GM06990 (cell line): ENCODE results near the gene ARHGAP35.
"Not testable (repeated sequence)": the region's sequence is repeated elsewhere in the genome, so short reads cannot be mapped to it uniquely, and the experiment has no call there.

ENCODE experiments used
- DNase-seq: peaks from one replicate; pipeline ENCODE4 v3.0.0-alpha.2; 2011; ENCODE audit not compliant: insufficient read length; ENCODE audit errors: extremely low read depth
- H3K27me3 ChIP-seq: replicated peaks from 2 replicates; pipeline ENCODE4 v1.6.0; 2011; ENCODE audit warnings: low read length; ENCODE audit not compliant: control insufficient read depth, insufficient read depth
- H3K36me3 ChIP-seq: 2 replicates; pipeline ENCODE4 v1.5.1; 2011; ENCODE audit warnings: low read length; ENCODE audit not compliant: control insufficient read depth, insufficient read depth
- H3K4me3 ChIP-seq: replicated peaks from 2 replicates; pipeline ENCODE4 v1.5.1; 2011; ENCODE audit warnings: low read depth, mild to moderate bottlenecking, control low read depth, low read length
- CTCF ChIP-seq: IDR thresholded peaks from 2 replicates; pipeline ENCODE4 v1.5.1; 2011; ENCODE audit warnings: low read length, control low read depth, mild to moderate bottlenecking, inconsistent platforms; ENCODE audit not compliant: insufficient read depth, poor library complexity, severe bottlenecking

The ARHGAP35 gene

GRCh38 chr19:46847528-46847927 is 13.3 kb upstream of the ARHGAP35 start:
- peaks cover 5% of the 10 kb centered on the region for H3K36me3 ChIP-seq
- no peak for DNase-seq
- TF ChIP-seq CTCF: no peak
- no peak overlapping the region for H3K4me3 ChIP-seq
- no peaks in the 10 kb centered on the region for H3K27me3 ChIP-seq

- TF ChIP-seq CTCF: no peak
- no peaks in the 10 kb centered on the region for H3K27me3 ChIP-seq
- DNase-seq: no peak
- H3K36me3 ChIP-seq: no peaks in the 10 kb centered on the region
- H3K4me3 ChIP-seq: no peak overlapping the region
Observed at GRCh38 chr19:46848389-46848788, 12.4 kb upstream of the ARHGAP35 start.

- TF ChIP-seq CTCF: no peak
- no peaks in the 10 kb centered on the region for H3K27me3 ChIP-seq
- no peaks in the 10 kb centered on the region for H3K36me3 ChIP-seq
- peak overlapping the region; percentile 99 for H3K4me3 ChIP-seq
- no peak for DNase-seq
Observed at GRCh38 chr19:46849610-46850009, 11.2 kb upstream of the ARHGAP35 start.

- peak; percentile 88 for DNase-seq
- TF ChIP-seq CTCF: no peak
- Histone ChIP-seq H3K27me3 (no peaks in the 10 kb centered on the region), H3K36me3 (no peaks in the 10 kb centered on the region), H3K4me3 (peak within 1 kb of the TSS; percentile 99)
Observed at GRCh38 chr19:46850228-46851203, 10.3 kb upstream of the ARHGAP35 start, which contains the start of gene AP2S1. Gene AP2S1 (minus strand): TSS chr19:46850846. CDS start chr19:46850766, 80 bp downstream.

- DNase-seq: no peak
- TF ChIP-seq CTCF: no peak
- Histone ChIP-seq H3K4me3 (no peak overlapping the region), H3K36me3 (no peaks in the 10 kb centered on the region), H3K27me3 (no peaks in the 10 kb centered on the region)
Observed at GRCh38 chr19:46852830-46853229, 8.0 kb upstream of the ARHGAP35 start.

GRCh38 chr19:46854698-46855097 is 6.1 kb upstream of the ARHGAP35 start:
- H3K36me3 ChIP-seq, H3K4me3 ChIP-seq, DNase-seq, H3K27me3 ChIP-seq: not testable (repeated sequence)
